ENCODE measurements around the gene BAG5.

The BAG5 gene

GRCh38 chr14:103546652-103547454, 15.6 kb downstream of the BAG5 start:
- peak; percentile 56 for DNase-seq (ENCODE audit: low read depth)
- TF ChIP-seq, protein P1, sequence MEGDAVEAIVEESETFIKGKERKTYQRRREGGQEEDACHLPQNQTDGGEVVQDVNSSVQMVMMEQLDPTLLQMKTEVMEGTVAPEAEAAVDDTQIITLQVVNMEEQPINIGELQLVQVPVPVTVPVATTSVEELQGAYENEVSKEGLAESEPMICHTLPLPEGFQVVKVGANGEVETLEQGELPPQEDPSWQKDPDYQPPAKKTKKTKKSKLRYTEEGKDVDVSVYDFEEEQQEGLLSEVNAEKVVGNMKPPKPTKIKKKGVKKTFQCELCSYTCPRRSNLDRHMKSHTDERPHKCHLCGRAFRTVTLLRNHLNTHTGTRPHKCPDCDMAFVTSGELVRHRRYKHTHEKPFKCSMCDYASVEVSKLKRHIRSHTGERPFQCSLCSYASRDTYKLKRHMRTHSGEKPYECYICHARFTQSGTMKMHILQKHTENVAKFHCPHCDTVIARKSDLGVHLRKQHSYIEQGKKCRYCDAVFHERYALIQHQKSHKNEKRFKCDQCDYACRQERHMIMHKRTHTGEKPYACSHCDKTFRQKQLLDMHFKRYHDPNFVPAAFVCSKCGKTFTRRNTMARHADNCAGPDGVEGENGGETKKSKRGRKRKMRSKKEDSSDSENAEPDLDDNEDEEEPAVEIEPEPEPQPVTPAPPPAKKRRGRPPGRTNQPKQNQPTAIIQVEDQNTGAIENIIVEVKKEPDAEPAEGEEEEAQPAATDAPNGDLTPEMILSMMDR (IDR thresholded peaks at IDR 0.05; ENCODE audit: low read length, missing control alignments), result peak; percentile 81
- no peak overlapping the region for H3K4me3 ChIP-seq (replicated peaks; ENCODE audit: low read depth, low read length)

- H3K4me3 ChIP-seq (replicated peaks; ENCODE audit: low read depth, low read length), result no peak overlapping the region
- DNase-seq (ENCODE audit: low read depth), result no peak
- TF ChIP-seq, protein P1 (IDR thresholded peaks at IDR 0.05; ENCODE audit: low read length, missing control alignments), result no peak
Measured at GRCh38 chr14:103545915-103546651, 16.4 kb downstream of the BAG5 start.

- no peak for DNase-seq (ENCODE audit: low read depth)
- TF ChIP-seq, protein P1 (IDR thresholded peaks at IDR 0.05; ENCODE audit: low read length, missing control alignments), result no peak
- no peak overlapping the region for H3K4me3 ChIP-seq (replicated peaks; ENCODE audit: low read depth, low read length)
Measured at GRCh38 chr14:103545219-103545914, 17.1 kb downstream of the BAG5 start.

GRCh38 chr14:103544388-103545218, 17.9 kb downstream of the BAG5 start:
- no peak overlapping the region for H3K4me3 ChIP-seq (replicated peaks; ENCODE audit: low read depth, low read length)
- TF ChIP-seq, protein P1 (IDR thresholded peaks at IDR 0.05; ENCODE audit: low read length, missing control alignments), result no peak

GRCh38 chr14:103543721-103544387, 18.6 kb downstream of the BAG5 start:
- DNase-seq (ENCODE audit: low read depth), result no peak
- H3K4me3 ChIP-seq (replicated peaks; ENCODE audit: low read depth, low read length), result no peak overlapping the region
- TF ChIP-seq, protein P1 (IDR thresholded peaks at IDR 0.05; ENCODE audit: low read length, missing control alignments), result no peak

More at GRCh38 chr14:103544388-103545218, 17.9 kb downstream of the BAG5 start:
- no peak for DNase-seq (ENCODE audit: low read depth)

DNA sequence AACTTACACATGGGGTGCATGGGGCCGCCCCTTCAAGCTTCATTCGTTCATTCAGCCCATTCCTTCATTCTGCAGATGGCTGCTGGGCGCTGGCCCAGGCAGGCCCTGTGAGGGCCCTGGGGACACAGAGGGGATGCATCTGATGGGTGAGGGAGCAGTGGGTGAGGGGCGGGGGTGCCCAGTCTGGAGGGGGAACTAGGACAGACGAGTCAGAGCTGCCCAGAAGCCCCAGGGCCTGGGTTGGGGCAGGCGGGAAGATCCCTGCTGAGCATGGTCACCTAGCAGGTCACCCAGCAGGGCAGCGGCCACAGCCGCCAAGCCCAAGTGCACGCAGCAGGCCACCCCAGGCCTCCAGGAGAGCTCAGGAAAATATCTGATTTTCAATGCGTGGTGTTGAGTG, 19.3 kb downstream of the BAG5 start:
- TF ChIP-seq, protein P1 (IDR thresholded peaks at IDR 0.05; ENCODE audit: low read length, missing control alignments), result no peak
- DNase-seq (ENCODE audit: low read depth), result no peak
- no peak overlapping the region for H3K4me3 ChIP-seq (replicated peaks; ENCODE audit: low read depth, low read length)
